H7 (cell line): ENCODE data around the gene TCP11L2. TPM values are rescaled to one million over a fixed set of nuclear protein-coding genes. Genes with fewer than 3 reads are reported as not detected.
A peak's percentile ranks its signal among the peaks of the same experiment; 100 is the strongest.
"Not testable (repeated sequence)": the region's sequence is repeated elsewhere in the genome, so short reads cannot be mapped to it uniquely, and the experiment has no call there.

Experiments
- DNase-seq: peaks from one replicate; pipeline ENCODE4 v3.0.0; 2012
- H3K27me3 ChIP-seq: 2 replicates; pipeline ENCODE4 v1.6.0; 2011; ENCODE audit warnings: mild to moderate bottlenecking, low read length; ENCODE audit not compliant: control insufficient read depth, insufficient read depth
- H3K36me3 ChIP-seq: replicated peaks from 2 replicates; pipeline ENCODE4 v1.5.1; 2011; ENCODE audit warnings: low read length; ENCODE audit not compliant: control insufficient read depth, insufficient read depth
- H3K4me3 ChIP-seq: 2 replicates; pipeline ENCODE4 v1.5.1; 2011; ENCODE audit warnings: low read depth, mild to moderate bottlenecking, control low read depth, low read length, moderate library complexity; ENCODE audit not compliant: insufficient read depth
- total RNA-seq: library from RNA; depleted of rRNA; stranded (reverse); fragments of >200 nt; shearing (Covaris generic); gene quantifications from 2 replicates; pipeline ENCODE4 v1.2.3, GENCODE V29; 2014

Gene TCP11L2
- total RNA-seq, 1 experiment from 2014 or later = 6.9 TPM

GRCh38 chr12:106275458-106275857 is 27.1 kb upstream of the TCP11L2 start:
- Histone ChIP-seq H3K36me3 (no peaks in the 10 kb centered on the region), H3K27me3 (no peaks in the 10 kb centered on the region), H3K4me3 (no peak overlapping the region)
- DNase-seq = no peak

GRCh38 chr12:106276032-106276740 is 26.3 kb upstream of the TCP11L2 start:
- DNase-seq = no peak
- Histone ChIP-seq H3K36me3 (no peaks in the 10 kb centered on the region), H3K27me3 (no peaks in the 10 kb centered on the region), H3K4me3 (no peak overlapping the region)

DNA sequence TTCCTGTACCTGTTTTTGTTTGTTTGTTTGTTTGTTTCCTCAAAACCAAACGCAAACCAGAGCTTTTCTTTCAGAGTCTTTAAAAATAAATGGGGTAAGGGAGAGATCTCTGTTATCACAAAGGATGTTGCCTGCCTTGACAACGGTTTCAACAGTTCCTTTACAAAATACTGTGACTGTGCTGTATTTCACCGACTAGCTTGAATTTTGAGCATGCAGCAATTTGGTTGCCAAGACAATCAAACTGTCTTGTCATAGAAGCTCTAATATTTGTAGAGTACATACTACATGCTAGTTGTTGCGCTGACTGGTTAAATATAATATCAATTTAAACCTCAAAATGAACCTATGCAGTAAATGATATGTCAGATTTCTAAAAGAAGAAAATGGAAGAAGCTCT is 22.4 kb upstream of the TCP11L2 start:
- Histone ChIP-seq H3K4me3 (no peak overlapping the region), H3K36me3 (no peaks in the 10 kb centered on the region), H3K27me3 (no peaks in the 10 kb centered on the region)
- DNase-seq = no peak

GRCh38 chr12:106281056-106281782 is 21.3 kb upstream of the TCP11L2 start:
- Histone ChIP-seq H3K4me3 (no peak overlapping the region), H3K27me3 (no peaks in the 10 kb centered on the region), H3K36me3 (no peaks in the 10 kb centered on the region)
- no peak for DNase-seq

GRCh38 chr12:106281804-106282203 is 20.7 kb upstream of the TCP11L2 start:
- DNase-seq = no peak
- no peaks in the 10 kb centered on the region for H3K36me3 ChIP-seq
- no peak overlapping the region for H3K4me3 ChIP-seq
- no peaks in the 10 kb centered on the region for H3K27me3 ChIP-seq

- no peaks in the 10 kb centered on the region for H3K36me3 ChIP-seq
- DNase-seq = peak; percentile 72
- no peak overlapping the region for H3K4me3 ChIP-seq
- H3K27me3 ChIP-seq = no peaks in the 10 kb centered on the region
These were observed 20.0 kb upstream of the TCP11L2 start for GRCh38 chr12:106282457-106283097.

DNA sequence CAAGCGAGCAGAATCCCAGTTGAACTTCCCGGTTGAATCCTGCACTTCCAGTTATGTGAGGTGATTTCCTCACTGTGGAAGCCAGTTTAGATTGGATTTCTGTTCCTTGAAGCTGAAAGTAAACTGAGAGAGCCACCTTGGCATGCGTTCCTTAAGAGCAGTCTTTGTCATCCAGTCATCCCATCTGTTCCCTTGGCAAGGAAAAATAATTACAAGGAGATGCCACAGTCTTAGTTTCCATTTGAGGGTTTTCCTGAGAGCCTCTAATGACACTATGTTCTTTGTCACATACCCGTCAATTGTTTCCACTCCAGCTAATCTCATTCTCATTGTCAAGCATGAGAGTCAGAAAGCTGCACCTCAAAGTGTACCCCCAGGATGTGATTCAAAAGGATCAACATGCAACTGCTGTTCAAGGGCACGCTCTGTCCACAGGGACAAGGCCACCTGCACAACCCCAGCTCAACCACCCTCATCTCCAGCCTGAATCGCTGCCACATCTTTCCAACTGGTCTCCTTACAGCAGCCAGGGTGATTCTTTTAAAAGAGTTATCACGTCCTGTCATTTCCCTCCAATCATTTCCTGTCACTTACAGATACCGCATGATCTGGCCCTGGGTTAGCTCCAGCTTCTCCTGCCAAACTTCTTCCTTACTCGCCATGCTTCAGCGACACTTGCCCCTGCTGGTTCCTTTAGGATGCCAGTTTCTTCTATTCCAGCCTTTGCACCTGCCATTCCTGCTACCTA is 18.0 kb upstream of the TCP11L2 start:
- Histone ChIP-seq H3K36me3 (no peaks in the 10 kb centered on the region), H3K27me3 (no peaks in the 10 kb centered on the region), H3K4me3 (no peak overlapping the region)
- no peak for DNase-seq

- no peak for DNase-seq
- Histone ChIP-seq H3K36me3 (no peaks in the 10 kb centered on the region), H3K4me3 (no peak overlapping the region), H3K27me3 (no peaks in the 10 kb centered on the region)
These were observed 16.6 kb upstream of the TCP11L2 start for GRCh38 chr12:106285982-106286381.

DNA sequence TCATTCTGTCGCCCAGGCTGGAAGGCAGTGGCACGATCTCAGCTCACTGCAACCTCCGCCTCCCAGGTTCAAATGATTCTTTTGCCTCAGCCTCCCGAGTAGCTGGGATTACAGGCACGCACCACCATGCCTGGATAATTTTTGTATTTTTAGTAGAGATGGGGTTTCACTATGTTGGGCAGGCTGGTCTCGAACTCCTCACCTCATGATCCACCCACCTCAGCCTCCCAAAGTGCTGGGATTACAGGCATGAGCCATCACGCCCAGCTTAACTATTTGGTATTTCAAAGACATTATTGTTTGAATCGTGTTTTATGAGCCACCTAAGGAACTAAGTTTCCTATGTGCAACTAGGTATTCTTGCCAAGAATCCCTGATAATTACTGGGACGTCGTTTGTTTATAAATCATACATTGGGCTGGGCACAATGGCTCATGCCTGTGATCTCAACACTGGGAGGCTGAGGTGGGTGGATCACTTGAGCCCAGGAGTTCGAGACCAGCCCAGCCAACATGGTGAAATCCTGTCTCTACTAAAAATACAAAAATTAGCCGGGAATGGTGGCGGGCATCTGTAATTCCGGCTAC is 15.9 kb upstream of the TCP11L2 start:
- not testable (repeated sequence) for H3K4me3 ChIP-seq, H3K27me3 ChIP-seq, H3K36me3 ChIP-seq, DNase-seq

DNA sequence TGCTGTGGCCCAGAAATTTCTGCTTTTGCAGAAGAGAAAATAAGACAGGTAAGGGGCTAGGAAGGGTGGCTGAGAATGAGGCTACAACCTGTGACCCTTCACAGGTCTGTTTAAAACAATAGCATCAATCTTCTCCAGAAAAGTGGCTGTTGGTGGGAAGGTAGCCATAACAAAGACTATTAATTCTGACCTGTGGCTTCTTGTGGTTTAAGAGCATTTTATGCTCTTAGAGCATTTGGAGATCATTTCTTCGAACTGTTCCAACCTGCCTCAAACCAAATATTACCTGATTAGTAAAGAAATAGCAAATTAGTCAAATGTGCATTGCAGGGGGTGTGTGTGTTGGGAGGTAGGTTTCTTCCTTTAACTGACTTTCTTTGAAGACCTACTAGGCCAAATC is 15.2 kb upstream of the TCP11L2 start:
- Histone ChIP-seq H3K27me3 (no peaks in the 10 kb centered on the region), H3K4me3 (no peak overlapping the region), H3K36me3 (no peaks in the 10 kb centered on the region)
- no peak for DNase-seq

DNA sequence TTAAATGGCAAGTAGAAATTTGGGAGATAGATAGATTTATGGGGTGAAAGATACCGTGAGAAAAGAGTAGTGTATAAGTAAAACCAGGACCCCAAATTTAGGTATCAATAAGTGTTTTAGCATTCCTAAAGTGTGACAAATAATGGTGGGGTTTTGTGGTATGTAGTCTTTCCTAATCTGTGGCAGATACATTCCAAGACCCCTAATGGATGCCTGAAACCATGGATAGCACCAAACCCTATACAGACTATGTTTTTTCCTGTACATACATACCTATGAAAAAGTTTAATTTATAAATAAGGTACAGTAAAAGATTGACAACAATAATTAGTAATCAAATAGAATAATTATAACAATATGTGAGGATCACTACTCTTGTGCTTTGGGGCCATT is 14.4 kb upstream of the TCP11L2 start:
- DNase-seq = no peak
- H3K4me3 ChIP-seq = no peak overlapping the region
- H3K36me3 ChIP-seq = no peaks in the 10 kb centered on the region
- no peaks in the 10 kb centered on the region for H3K27me3 ChIP-seq

DNA sequence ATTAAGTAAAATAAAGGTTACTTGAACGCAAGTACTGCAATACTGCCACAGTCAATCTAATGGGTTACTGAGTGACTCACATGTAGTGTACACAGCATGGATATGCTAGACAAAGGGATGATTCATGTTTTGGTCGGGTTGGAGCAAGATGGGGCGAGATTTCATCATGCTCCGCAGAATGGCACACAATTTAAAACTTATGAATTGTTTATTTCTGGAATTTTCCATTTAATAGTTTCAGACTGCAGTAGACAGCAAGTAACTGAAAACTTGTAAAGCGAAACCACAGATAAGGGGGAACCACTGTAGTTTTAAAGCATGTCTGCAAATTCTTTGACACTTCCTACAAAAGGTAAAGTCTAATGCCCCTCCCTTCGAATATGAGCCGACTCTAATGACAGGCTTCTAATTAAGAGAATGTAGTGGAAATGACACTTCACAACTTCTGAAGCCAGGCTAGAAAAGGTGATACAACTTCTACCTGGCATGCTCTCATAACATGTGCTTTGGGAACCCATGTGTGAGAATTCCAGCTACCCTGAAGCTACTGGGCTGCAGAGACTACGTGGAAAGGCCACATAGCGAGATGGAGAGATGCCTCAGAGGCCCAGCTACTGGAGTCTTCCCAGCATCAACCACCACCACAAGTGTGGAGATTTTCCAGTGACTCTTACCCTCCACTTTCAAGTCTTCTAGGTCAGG is 13.9 kb upstream of the TCP11L2 start:
- Histone ChIP-seq H3K4me3 (no peak overlapping the region), H3K36me3 (no peaks in the 10 kb centered on the region), H3K27me3 (no peaks in the 10 kb centered on the region)
- DNase-seq = no peak

GRCh38 chr12:106289196-106289681 is 13.3 kb upstream of the TCP11L2 start:
- H3K27me3 ChIP-seq = no peaks in the 10 kb centered on the region
- no peaks in the 10 kb centered on the region for H3K36me3 ChIP-seq
- no peak for DNase-seq
- H3K4me3 ChIP-seq = no peak overlapping the region

DNA sequence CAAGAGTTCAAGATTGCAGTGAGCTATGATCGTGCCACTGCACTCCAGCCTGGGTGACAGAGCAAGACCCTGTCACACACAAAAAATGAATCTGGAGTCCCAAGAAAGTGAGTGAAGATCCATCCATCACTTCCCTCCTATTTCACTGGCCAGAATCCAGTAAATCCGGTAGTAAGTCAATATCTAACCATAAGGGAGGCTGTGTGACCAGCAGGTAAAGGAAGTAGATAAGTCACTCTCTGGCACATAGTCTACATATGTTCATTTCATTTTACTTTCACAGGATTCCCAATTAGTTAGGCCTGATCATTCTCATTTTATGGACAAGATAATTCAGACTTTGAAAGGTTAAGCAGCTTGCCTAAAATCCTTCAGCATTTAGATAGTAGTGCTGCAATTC is 11.9 kb upstream of the TCP11L2 start:
- Histone ChIP-seq H3K27me3 (no peaks in the 10 kb centered on the region), H3K4me3 (no peak overlapping the region)
- no peak for DNase-seq

More for the DNA sequence above, 11.9 kb upstream of the TCP11L2 start:
- no peaks in the 10 kb centered on the region for H3K36me3 ChIP-seq
